ENCODE results near the gene THEMIS2.

GRCh38 chr1:27868932-27869718, 3.2 kb upstream of the THEMIS2 start:
- TF ChIP-seq POLR2A (IDR thresholded peaks at IDR 0.05; ENCODE audit: extremely low read depth, insufficient read length): no peak
- TF ChIP-seq CTCF (IDR thresholded peaks at IDR 0.05; ENCODE audit: low read depth, low read length): no peak
- TF ChIP-seq MAX (IDR thresholded peaks at IDR 0.05; ENCODE audit: low read depth, low read length): peak; percentile 69

All from NB4 (cell line).